ENCODE measurements around the gene SSBP2.
A peak's percentile ranks its signal among the peaks of the same experiment; 100 is the strongest.
"Not testable (repeated sequence)": the region's sequence is repeated elsewhere in the genome, so short reads cannot be mapped to it uniquely, and the experiment has no call there.

SSBP2 gene

DNA sequence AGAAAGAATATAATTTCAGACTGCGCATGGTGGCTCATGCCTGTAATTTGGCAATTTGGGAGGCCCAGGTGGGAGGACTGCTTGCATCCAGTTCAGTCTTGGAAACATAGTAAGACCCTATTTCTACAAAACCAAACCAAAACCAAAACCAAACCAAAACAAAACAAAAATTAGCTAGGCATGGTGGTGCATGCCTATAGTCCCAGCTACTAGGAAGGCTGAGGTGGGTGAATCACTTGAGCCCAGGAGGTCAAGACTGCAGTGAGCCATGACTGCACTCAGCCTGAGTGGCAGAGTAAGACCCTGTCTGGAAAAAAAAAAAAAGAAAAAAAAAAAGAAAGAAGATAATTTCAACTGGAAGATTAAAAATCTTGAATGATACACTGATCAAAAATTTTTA, 220.0 kb downstream of the SSBP2 start:
- DNase-seq (ENCODE audit: low read depth in 2 of 2) = no peak

GRCh38 chr5:81525690-81526089, 225.2 kb downstream of the SSBP2 start:
- DNase-seq (ENCODE audit: low read depth in 2 of 2) = no peak

- DNase-seq (ENCODE audit: low read depth in 2 of 2) = no peak
Measured at GRCh38 chr5:81524015-81524414, 226.9 kb downstream of the SSBP2 start.

GRCh38 chr5:81522571-81522970, 228.3 kb downstream of the SSBP2 start:
- no peak for DNase-seq (ENCODE audit: low read depth in 2 of 2)

- DNase-seq (ENCODE audit: low read depth in 2 of 2) = no peak
Measured at GRCh38 chr5:81520769-81521168, 230.1 kb downstream of the SSBP2 start.

- no peak for DNase-seq (ENCODE audit: low read depth in 2 of 2)
Measured at GRCh38 chr5:81519217-81519905, 231.5 kb downstream of the SSBP2 start.

- no peak for DNase-seq (ENCODE audit: low read depth in 2 of 2)
Measured at GRCh38 chr5:81517462-81517861, 233.4 kb downstream of the SSBP2 start.

DNA sequence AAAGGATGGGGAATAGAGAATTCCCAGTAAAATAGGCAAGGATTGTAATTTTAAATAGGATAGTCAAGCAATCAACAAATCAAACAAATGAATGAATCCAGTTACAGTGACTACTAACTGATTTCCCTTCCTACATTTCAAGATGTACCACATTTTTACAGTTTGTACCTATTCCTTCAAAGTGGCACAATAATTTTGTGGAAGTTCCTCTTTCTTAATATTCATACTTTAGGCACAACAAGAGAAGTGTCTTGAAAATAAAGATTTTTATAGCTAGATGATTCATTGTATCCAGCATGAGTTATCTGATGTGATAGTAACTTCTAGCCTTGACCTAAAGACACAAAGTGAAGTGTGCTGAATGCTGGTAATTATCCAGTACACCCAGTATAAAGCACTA, 234.8 kb downstream of the SSBP2 start:
- DNase-seq (ENCODE audit: low read depth in 2 of 2) = no peak

- DNase-seq (ENCODE audit: low read depth in 2 of 2) = no peak
Measured at GRCh38 chr5:81513982-81514381, 236.9 kb downstream of the SSBP2 start.

GRCh38 chr5:81513473-81513872, 237.4 kb downstream of the SSBP2 start:
- DNase-seq (ENCODE audit: low read depth in 2 of 2) = no peak

DNA sequence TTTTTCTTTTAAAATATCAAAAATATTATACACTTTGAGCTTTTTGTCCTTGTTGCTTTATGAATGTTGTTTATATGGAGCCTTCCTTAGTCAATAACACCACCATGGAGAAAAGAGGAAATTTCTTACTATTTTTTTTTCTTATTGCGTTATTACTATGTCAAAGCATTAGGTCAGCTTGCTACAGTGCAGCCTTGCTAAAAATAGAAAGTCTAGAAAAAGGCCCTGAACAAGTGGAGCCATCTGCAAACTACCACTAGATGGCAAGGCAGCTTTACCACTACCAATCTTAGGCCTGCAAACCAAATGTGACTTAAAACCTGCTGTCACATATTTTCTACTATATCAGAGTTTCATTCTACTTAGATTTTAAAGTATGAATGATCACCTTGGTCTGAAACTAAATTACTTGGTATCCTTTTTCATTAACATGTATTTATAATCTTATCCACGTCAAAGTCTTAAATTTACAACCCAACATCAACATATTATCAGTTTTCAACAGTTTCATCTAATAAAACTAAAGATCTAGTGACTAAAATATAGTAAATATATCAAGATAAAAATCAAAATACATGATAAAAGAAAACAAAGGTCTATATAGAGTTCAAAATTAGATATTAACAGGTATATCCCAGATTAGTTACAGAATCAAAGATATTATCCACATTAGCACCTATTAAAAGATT, 243.9 kb downstream of the SSBP2 start:
- peak; percentile 47 to 60 for DNase-seq (ENCODE audit: low read depth in 2 of 2)

DNA sequence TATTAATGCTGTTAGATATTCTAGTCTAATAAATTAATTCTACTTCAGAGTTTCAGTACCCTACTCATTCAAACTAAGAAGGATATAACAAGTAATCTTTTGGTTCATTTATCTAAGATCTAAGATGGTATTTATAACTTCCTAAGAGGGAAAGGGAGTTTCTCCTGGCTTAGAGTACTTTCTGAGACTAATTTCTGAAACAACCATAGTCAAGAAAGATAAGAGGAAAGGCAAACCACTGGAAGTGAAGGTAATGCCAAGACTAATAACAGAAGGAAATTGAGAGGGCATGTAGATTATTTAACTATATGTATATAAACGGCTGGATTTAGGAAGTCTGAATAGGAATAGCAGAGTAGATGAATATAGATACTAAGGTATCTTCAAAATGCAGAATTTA, 244.5 kb downstream of the SSBP2 start:
- DNase-seq (ENCODE audit: low read depth in 2 of 2) = no peak

DNA sequence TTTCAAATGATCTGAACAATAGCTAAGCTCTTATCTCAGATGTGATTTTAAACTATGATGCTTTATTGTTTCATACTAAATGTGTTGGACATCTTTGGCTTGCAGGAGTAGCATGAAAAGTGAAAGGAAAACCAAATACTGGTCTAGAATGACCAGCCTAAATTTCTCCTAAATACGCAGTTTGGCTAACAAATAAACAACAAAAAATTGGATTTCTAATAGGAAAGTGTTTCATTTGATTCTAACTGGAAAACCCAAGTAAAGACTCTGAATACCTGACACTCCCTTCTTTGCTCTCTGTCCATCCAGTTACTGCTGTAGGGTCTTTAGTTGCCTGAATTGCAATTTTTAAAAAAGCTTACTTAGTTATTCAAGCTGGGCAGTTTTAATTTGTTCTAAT, 245.2 kb downstream of the SSBP2 start:
- DNase-seq (ENCODE audit: low read depth in 2 of 2) = no peak

GRCh38 chr5:81503602-81504001, 247.3 kb downstream of the SSBP2 start:
- DNase-seq (ENCODE audit: low read depth in 2 of 2) = not testable (repeated sequence)

DNA sequence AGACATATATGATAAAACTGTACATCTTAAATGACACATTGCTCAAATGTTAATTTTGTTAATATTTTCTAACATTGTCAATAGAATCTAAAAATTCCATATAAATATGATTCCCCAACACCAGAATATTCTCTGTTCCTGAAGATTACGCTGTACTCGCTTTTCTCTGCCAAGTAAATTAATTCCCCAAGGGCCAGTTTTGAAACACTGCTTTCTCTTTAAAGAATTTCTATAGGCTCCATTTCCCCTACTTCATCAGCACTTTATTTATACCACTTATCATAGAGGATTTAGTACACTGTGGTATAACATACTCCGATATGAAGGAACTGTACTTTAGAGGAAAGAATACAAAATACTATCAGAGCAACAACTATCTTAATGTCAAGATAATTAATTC, 255.6 kb downstream of the SSBP2 start:
- no peak for DNase-seq (ENCODE audit: low read depth in 2 of 2)

GRCh38 chr5:81488862-81489261, 262.0 kb downstream of the SSBP2 start:
- DNase-seq (ENCODE audit: low read depth in 2 of 2) = no peak

DNA sequence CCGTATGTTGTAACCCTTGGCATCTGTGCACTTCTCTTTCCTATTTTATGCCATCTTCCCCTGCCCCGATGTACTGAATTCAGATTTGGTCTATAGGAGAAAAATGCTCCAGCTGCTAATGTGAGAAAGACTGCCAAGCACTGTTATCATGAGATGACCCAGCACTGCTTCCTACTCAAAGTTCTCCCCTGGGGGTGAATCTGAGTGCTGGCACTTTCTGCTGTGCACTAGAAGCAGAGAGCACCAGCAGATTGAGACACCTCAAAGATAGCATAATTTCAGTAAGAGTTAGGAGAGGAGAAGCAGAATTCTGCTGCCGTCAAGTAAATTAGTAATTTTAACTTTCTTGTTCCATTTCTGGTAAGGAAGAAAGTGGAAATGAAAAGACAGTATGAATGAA, 264.2 kb downstream of the SSBP2 start:
- DNase-seq (ENCODE audit: low read depth in 2 of 2) = no peak

- no peak for DNase-seq (ENCODE audit: low read depth in 2 of 2)
Measured at GRCh38 chr5:81482595-81482994, 268.3 kb downstream of the SSBP2 start.

DNA sequence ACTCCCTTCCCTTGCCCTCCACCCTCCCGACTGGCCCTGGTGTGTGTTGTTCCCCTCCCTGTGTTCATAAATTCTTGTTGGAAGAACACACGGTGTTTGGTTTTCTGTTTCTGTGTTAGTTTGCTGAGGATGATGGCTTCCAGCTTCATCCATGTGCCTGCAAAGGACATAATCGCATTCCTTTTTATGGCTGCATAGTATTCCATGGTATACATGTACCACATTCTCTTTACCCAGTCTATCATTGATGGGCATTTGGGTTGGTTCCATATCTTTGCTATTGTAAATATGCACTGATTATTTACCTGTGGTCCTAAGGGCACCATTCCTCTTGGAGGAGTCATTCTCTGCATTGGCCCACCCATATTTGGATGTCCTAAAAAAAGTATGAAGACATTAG, 277.5 kb downstream of the SSBP2 start:
- DNase-seq (ENCODE audit: low read depth in 2 of 2) = not testable (repeated sequence)

GRCh38 chr5:81469676-81470075, 281.2 kb downstream of the SSBP2 start:
- no peak for DNase-seq (ENCODE audit: low read depth in 2 of 2)

GRCh38 chr5:81450940-81451339, 300.0 kb downstream of the SSBP2 start:
- peak in 1 of 2 experiments; percentile 1 for DNase-seq (ENCODE audit: low read depth in 2 of 2)

GRCh38 chr5:81435023-81435422, 315.9 kb downstream of the SSBP2 start:
- DNase-seq (ENCODE audit: low read depth in 2 of 2) = no peak

- DNase-seq (ENCODE audit: low read depth in 2 of 2) = no peak
Measured at GRCh38 chr5:81429985-81430384, 320.9 kb downstream of the SSBP2 start.

- no peak for DNase-seq (ENCODE audit: low read depth in 2 of 2)
Measured at GRCh38 chr5:81429363-81429762, 321.5 kb downstream of the SSBP2 start.
